Measurements from ENCODE around the gene OR13C4.

DNA sequence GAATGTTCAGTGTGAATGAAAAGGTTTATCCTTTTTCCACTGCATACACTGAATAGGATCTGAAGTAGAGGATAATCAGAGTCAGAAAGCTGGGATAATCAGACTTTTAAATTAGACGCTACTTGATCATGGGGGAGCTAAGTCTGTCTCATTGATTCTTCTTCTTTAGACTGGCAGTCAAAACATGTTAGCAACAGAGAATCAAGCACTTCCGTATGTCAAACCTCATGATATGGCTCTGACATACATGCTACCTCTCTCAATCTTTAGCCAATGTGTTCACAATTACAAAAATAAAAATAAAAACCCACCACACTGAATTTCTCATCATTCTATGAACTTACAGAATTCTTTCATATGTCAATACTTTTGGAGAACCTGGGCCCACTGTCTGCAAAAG lies 42.0 kb downstream of the OR13C4 start:
- TF ChIP-seq, protein P1, sequence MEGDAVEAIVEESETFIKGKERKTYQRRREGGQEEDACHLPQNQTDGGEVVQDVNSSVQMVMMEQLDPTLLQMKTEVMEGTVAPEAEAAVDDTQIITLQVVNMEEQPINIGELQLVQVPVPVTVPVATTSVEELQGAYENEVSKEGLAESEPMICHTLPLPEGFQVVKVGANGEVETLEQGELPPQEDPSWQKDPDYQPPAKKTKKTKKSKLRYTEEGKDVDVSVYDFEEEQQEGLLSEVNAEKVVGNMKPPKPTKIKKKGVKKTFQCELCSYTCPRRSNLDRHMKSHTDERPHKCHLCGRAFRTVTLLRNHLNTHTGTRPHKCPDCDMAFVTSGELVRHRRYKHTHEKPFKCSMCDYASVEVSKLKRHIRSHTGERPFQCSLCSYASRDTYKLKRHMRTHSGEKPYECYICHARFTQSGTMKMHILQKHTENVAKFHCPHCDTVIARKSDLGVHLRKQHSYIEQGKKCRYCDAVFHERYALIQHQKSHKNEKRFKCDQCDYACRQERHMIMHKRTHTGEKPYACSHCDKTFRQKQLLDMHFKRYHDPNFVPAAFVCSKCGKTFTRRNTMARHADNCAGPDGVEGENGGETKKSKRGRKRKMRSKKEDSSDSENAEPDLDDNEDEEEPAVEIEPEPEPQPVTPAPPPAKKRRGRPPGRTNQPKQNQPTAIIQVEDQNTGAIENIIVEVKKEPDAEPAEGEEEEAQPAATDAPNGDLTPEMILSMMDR (IDR thresholded peaks at IDR 0.05) = no peak
- TF ChIP-seq POLR2A (IDR thresholded peaks at IDR 0.05) = no peak
- no peak for TF ChIP-seq POLR2AphosphoS5 (IDR thresholded peaks at IDR 0.05)
- no peak for TF ChIP-seq EP300 (IDR thresholded peaks at IDR 0.05)
